Natural killer cell treated with Interleukin-12 subunit alpha and Interleukin-12 subunit beta and Interleukin-15 and Interleukin-18, amount 100 ng/mL, for 72 hours (primary cell): ENCODE data around the gene POU6F1. TPM values are rescaled to one million over a fixed set of nuclear protein-coding genes. Genes with fewer than 3 reads are reported as not detected.
"Not testable (repeated sequence)": the region's sequence is repeated elsewhere in the genome, so short reads cannot be mapped to it uniquely, and the experiment has no call there.

ENCODE experiments used
- ATAC-seq, 2 donors: fragments of 150-1000 bp; cut with Tn5 transposase in 1 of 2; sonication (Bioruptor Pico), chemical (Tn5 transposase) in 1 of 2; 2 replicates each; pipeline ENCODE4 v1.10.0; 2021
- DNase-seq: peaks from one replicate; pipeline ENCODE4 v3.0.0; 2022; ENCODE audit warnings: low spot score
- H3K27ac Mint-ChIP-seq, 2 donors: 1 replicate in 1 of 2; 2 replicates in 1 of 2; pipeline ENCODE4 v1.8.0; 2022; ENCODE audit warnings: mixed read lengths in 2 of 2, mild to moderate bottlenecking in 1 of 2, moderate library complexity in 1 of 2
- H3K27me3 Mint-ChIP-seq, 2 donors: 1 replicate in 1 of 2; 2 replicates in 1 of 2; pipeline ENCODE4 v1.8.0; 2022; ENCODE audit warnings: mixed read lengths in 2 of 2
- H3K36me3 Mint-ChIP-seq: one replicate; pipeline ENCODE4 v1.8.0; 2022; ENCODE audit warnings: mixed read lengths
- H3K4me1 Mint-ChIP-seq, 2 donors: 1 replicate in 1 of 2; 2 replicates in 1 of 2; pipeline ENCODE4 v1.8.0; 2022; ENCODE audit warnings: low read depth in 2 of 2, mixed read lengths in 2 of 2, mild to moderate bottlenecking in 1 of 2
- H3K4me3 Mint-ChIP-seq: one replicate; pipeline ENCODE4 v1.8.0; 2022; ENCODE audit warnings: mixed read lengths
- H3K9me3 Mint-ChIP-seq: 2 replicates; pipeline ENCODE4 v1.8.0; 2022; ENCODE audit warnings: mixed read lengths
- total RNA-seq, 2 donors: library from RNA; stranded (reverse); gene quantifications; one replicate each; pipeline ENCODE4 v1.2.3, GENCODE V29; 2022

Gene POU6F1, protein sequence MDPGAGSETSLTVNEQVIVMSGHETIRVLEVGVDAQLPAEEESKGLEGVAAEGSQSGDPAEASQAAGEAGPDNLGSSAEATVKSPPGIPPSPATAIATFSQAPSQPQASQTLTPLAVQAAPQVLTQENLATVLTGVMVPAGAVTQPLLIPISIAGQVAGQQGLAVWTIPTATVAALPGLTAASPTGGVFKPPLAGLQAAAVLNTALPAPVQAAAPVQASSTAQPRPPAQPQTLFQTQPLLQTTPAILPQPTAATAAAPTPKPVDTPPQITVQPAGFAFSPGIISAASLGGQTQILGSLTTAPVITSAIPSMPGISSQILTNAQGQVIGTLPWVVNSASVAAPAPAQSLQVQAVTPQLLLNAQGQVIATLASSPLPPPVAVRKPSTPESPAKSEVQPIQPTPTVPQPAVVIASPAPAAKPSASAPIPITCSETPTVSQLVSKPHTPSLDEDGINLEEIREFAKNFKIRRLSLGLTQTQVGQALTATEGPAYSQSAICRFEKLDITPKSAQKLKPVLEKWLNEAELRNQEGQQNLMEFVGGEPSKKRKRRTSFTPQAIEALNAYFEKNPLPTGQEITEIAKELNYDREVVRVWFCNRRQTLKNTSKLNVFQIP
- 1 to 10 TPM; 3.6 to 5.3 TPM for total RNA-seq

DNA sequence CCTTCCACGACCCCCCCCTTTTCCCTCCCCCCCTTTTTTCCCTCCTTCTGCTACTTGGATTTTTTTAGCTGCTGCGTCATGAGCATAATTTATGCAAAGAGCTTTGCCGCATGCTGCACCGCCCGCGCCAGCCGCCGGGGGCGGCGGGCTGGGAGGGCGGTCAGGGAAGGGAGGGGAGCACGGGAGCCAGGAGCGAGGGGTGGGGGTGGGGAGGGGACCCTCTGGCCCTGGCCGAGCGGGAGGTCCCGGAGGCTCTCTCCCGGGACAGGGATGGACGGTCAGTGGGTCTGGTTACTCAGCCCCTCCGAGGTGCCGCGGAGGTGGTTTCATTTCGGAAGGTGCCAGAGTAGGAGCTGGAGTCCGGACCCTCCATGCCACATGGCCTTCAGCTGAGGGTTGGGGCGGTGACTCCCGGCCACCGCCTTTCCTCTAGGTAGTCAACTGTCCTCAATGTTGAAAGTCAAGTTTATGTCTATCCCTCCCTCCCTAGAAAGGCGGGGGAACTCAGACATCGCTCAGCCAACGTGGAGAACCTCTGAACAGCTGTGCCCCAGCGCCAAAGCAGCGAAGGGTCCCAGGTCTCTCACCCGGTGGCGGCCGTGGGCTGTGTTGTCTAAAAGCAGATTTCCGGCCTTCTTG, at the start of gene POU6F1:
Gene POU6F1 (minus strand): TSS at position 95 of the 639 bp plus-strand sequence. CDS start 11,226 bp downstream, outside the sequence.
- ATAC-seq (peak; percentile 84 to 87), DNase-seq (peak; percentile 71)
- H3K36me3 Mint-ChIP-seq = no peaks in the 10 kb centered on the region
- peaks cover 10 to 13% of the 10 kb centered on the region in 2 donors for H3K4me1 Mint-ChIP-seq
- H3K27ac Mint-ChIP-seq = peak within 1 kb of the TSS; percentile 84 to 94
- H3K27me3 Mint-ChIP-seq = peaks cover 0 to 3% of the 10 kb centered on the region in 2 donors
- H3K4me3 Mint-ChIP-seq = peak within 1 kb of the TSS; percentile 88
- H3K9me3 Mint-ChIP-seq = no peaks in the 10 kb centered on the region

DNA sequence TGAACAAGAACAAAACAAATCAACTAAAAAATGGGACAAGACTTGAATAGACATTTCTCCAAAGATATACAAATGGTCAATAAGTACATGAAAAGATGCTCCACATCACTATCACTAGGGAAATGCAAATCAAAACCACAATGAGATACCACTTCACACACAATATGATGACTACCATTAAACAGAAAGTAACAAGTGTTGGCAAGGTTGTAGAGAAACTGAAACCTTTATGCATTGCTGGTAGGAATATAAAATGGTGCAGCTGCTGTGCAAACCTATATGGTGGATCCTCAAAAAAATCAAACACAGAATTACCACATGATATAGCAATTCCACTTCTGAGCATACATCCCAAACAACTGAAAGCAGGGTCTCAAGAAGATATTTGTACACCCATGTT, 47.2 kb upstream of the POU6F1 start:
- peaks cover 25 to 31% of the 10 kb centered on the region in 2 donors for H3K4me1 Mint-ChIP-seq
- H3K27me3 Mint-ChIP-seq = no peaks in the 10 kb centered on the region
- ATAC-seq (peak; percentile 87), DNase-seq (no peak)
- H3K36me3 Mint-ChIP-seq = peaks cover 5% of the 10 kb centered on the region
- peak overlapping the region; percentile 81 for H3K4me3 Mint-ChIP-seq
- H3K27ac Mint-ChIP-seq = peak overlapping the region; percentile 44 to 76
- no peaks in the 10 kb centered on the region for H3K9me3 Mint-ChIP-seq

DNA sequence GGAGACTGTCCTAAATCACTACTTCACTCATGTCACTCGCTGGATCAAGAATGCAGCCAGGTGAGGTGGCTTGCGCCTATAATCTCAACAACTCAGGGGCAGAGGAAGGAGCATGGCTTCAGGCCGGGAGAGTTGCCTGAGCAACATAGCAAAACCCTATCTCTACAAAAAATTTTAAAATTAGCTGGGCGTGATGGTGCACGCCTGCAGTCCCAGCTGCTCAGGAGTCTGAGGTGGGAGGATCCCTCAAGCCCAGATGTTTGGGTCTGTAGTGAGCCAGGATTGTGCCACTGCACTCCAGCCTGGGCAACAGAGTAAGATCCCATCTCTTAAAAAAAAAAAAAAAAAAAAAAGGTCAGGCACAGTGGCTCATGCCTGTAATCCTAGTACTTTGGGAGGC, 46.4 kb upstream of the POU6F1 start:
- peaks cover 5% of the 10 kb centered on the region for H3K36me3 Mint-ChIP-seq
- peak overlapping the region; percentile 81 for H3K4me3 Mint-ChIP-seq
- DNase-seq (no peak), ATAC-seq (no peak)
- H3K27me3 Mint-ChIP-seq = no peaks in the 10 kb centered on the region
- peaks cover 23 to 28% of the 10 kb centered on the region in 2 donors for H3K4me1 Mint-ChIP-seq
- no peaks in the 10 kb centered on the region for H3K9me3 Mint-ChIP-seq
- H3K27ac Mint-ChIP-seq = peak overlapping the region in 1 of 2 donors; percentile 28

DNA sequence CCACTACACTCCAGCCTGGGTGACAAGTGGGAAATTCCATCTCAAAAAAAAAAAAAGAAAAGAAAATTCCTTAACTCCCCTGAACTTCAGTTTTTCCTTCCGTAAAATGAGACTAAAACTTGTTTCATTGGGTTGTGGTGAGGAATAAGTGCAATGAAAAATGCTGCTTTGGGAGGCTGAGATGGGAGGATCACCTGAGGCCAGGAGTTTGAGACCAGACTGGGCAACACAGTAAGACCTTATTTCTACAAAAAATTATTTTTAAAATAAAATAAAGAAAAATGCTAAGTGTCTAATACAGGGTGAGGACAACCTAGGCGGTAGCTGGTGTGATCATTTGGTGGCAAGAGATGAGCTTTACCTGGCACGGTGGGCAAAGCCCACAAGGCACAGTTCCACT, 45.5 kb upstream of the POU6F1 start:
- H3K9me3 Mint-ChIP-seq = no peaks in the 10 kb centered on the region
- H3K36me3 Mint-ChIP-seq = peaks cover 5% of the 10 kb centered on the region
- H3K4me3 Mint-ChIP-seq = no peak overlapping the region
- DNase-seq = no peak
- H3K27me3 Mint-ChIP-seq = no peaks in the 10 kb centered on the region
- H3K27ac Mint-ChIP-seq = no peak overlapping the region
- peaks cover 17 to 22% of the 10 kb centered on the region in 2 donors for H3K4me1 Mint-ChIP-seq
- no peak for ATAC-seq

DNA sequence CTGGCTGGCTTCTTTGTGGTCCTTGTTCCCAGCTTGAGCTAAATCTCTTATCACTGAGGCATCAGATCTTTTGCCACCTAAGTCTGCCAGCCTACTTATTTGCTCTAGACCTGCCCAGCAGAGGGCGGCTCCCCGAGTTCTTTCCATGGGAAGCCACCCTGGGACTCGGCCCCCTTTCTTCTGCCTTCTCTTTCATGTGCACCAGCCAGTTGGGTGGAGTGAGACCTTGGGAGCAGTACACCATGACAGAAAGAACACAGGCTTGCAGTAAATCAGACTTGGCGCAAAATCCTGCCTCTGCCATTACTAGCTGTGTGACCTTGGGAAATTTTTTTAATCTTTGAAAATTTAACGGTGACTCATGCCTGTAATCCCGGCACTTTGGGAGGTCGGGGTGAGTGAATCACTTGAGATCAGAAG, 44.9 kb upstream of the POU6F1 start:
- H3K27ac Mint-ChIP-seq = peak overlapping the region in 1 of 2 donors; percentile 19
- peaks cover 5% of the 10 kb centered on the region for H3K36me3 Mint-ChIP-seq
- no peak overlapping the region for H3K4me3 Mint-ChIP-seq
- H3K9me3 Mint-ChIP-seq = no peaks in the 10 kb centered on the region
- H3K4me1 Mint-ChIP-seq = peaks cover 17 to 19% of the 10 kb centered on the region in 2 donors
- no peaks in the 10 kb centered on the region for H3K27me3 Mint-ChIP-seq
- ATAC-seq (no peak), DNase-seq (no peak)

DNA sequence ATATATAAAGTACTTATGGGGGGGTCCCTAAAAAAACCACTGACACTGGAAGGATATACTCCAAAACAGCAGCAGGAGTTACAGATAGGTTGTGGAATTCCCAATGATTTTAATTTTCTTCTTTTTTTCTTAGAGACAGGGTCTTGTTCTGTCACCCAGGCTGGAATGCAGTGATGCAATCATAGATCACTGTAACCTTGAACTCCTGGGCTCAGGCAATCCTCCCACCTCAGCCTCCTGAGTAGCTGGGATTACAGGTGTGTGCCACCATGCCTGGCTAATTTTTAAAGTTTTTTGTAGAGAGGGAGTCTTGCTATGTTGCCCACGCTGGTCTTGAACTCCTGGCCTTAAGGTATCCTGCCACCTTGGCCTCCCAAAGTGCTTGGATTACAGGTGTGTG, 41.7 kb upstream of the POU6F1 start:
- not testable (repeated sequence) for ATAC-seq, H3K4me1 Mint-ChIP-seq, H3K4me3 Mint-ChIP-seq, DNase-seq, H3K27ac Mint-ChIP-seq, H3K27me3 Mint-ChIP-seq, H3K9me3 Mint-ChIP-seq, H3K36me3 Mint-ChIP-seq

DNA sequence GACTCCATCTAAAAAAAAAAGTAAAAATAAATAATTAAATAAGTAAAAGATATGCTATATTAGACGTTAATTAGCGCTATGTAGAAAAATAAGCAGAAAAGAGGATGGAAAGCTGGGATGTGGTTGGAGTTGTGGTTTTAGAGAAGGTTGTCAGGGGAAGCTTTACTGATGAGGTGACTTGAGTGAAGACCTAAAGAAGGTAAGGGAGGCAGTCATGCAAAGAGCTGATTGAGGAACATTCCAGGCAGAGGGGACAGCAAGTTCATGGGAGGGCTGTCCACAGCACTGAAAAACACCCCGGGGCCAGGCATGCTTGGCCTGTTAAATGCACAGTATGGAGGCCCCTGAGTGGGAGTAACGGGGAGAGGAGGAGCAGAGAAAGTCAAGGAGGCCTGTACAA, 36.7 kb upstream of the POU6F1 start:
- Mint-ChIP-seq H3K4me3 (no peak overlapping the region), H3K36me3 (no peaks in the 10 kb centered on the region), H3K4me1 (peaks cover 4 to 7% of the 10 kb centered on the region in 2 donors), H3K27ac (no peak overlapping the region), H3K9me3 (no peaks in the 10 kb centered on the region), H3K27me3 (no peaks in the 10 kb centered on the region)
- DNase-seq (no peak), ATAC-seq (no peak)

DNA sequence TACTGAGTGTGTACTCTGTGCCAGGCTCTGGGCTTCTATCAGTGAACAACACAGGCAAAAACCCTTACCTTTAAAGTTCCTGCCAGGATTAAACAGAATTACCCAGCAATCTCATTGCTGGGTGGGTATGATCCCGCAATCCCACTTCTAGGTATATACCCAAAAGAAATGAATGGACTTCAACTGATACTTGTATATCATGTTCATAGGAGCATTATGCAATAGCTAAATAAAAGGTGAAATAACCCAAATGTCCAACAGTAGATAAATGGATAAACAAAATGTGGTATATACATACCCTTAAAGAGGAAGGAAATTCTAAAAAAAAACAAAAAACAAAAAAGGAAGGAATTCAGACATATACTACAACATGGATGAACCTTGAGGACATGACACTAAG, 35.4 kb upstream of the POU6F1 start:
- H3K27me3 Mint-ChIP-seq = no peaks in the 10 kb centered on the region
- H3K36me3 Mint-ChIP-seq = no peaks in the 10 kb centered on the region
- ATAC-seq (no peak), DNase-seq (no peak)
- H3K27ac Mint-ChIP-seq = no peak overlapping the region
- H3K4me1 Mint-ChIP-seq = peaks cover 7 to 10% of the 10 kb centered on the region in 2 donors
- H3K9me3 Mint-ChIP-seq = no peaks in the 10 kb centered on the region
- H3K4me3 Mint-ChIP-seq = no peak overlapping the region

DNA sequence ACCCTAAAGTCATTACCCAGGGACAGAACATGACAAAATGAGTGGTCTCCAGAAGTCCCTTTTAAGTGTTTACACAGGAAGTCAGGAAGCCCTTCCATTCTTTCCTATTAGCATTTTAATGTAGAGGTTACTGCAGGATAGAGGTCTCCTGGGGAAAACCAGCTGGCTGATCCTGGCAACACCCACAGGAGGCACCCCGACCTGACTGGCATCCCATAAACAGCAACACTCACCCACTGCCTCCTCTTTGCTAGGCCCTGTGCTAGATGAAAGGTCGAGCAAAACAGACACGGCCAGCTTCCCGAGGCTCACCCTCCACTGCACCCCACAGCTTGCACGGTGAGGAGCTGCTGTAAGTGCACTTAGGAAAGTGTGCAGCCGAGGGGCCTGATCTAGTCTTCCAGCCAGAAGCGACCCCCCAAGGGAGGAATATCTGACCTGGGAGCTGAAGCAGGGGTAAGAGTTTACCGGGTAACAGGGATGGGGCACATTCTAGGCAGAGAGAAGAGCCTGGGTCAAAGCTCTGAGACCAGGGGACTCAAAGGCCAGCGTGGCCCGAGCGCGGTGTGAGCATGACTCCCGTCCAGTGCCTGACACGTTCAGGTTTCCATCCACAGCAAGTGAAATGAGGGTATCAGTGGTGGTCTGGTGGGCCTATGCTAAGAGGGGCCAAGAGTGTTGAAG, 29.8 kb upstream of the POU6F1 start:
- no peaks in the 10 kb centered on the region for H3K27me3 Mint-ChIP-seq
- H3K4me3 Mint-ChIP-seq = no peak overlapping the region
- ATAC-seq (peak in 1 of 2 donors; percentile 22), DNase-seq (no peak)
- no peaks in the 10 kb centered on the region for H3K9me3 Mint-ChIP-seq
- peaks cover 36 to 39% of the 10 kb centered on the region in 2 donors for H3K4me1 Mint-ChIP-seq
- peaks cover 6% of the 10 kb centered on the region for H3K36me3 Mint-ChIP-seq
- peak overlapping the region; percentile 87 to 93 for H3K27ac Mint-ChIP-seq

DNA sequence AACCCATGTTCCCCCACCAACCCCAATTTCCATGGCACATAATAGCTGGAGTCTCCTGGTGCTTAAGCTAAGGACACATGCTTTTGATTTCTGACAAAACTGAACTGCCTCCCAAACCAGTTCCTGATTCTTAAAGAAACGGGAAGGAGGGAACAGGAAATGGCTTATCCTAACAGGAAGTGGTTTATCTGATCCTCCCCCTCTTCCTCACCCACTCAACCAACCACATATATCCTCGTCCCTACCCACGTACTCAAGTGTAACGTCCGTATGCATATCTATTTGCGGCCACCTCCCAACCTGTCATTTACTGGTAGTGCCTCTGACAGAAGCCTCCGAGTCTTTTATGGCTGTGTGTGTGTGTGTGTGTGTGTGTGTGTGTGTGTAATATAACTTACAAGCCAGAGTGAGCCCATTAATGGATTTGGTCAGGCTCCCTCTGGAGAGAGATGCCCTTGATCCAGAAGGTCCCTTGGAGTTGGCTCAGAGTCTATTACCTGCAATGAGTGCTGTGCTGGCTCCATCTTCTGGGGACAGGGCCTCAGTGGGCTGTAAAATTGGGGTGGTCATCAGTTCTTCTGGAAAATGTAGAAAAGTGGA, 28.5 kb upstream of the POU6F1 start:
- H3K4me3 Mint-ChIP-seq = peak overlapping the region; percentile 69
- H3K4me1 Mint-ChIP-seq = peaks cover 42 to 44% of the 10 kb centered on the region in 2 donors
- peaks cover 14% of the 10 kb centered on the region for H3K36me3 Mint-ChIP-seq
- no peaks in the 10 kb centered on the region for H3K27me3 Mint-ChIP-seq
- no peak for DNase-seq
- ATAC-seq = peak; percentile 80 to 81
- no peaks in the 10 kb centered on the region for H3K9me3 Mint-ChIP-seq
- peak overlapping the region; percentile 87 to 93 for H3K27ac Mint-ChIP-seq

DNA sequence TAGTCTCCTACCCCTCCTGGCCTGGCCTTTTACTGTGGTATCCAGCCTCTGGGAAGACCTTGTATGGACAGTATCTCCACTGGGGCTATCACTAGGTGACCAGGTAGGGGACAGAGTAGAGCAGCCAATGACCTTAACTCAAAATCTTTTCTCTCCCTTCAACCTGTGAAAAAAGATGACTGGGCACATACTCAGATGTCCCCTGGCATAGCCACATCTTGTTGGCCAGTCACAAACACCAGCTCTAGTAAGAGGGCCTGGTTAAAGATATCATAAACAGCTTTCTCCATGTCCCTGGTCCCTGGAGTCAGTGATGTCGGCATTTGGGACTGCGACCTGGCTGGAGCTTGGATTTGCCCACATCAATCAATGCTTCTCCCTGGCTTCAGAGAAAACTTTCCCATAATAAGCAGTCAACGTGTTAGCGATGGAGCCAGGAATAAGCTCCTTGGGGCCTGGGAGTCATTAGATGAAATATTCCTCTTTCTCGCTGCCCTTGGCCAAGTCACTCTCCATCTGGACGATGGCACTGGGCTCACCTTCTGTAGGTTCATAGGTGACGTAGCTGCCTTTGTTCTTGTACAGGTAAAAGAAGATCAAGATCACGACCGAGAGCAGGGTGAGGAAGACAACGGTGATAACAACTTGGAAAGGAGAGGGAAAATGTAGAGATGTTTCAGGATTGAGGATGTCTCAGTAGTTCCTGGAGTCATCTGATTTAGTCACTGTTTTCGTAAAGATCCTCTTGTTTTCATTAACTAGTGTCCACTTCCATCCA, 27.8 kb upstream of the POU6F1 start:
- peaks cover 18% of the 10 kb centered on the region for H3K36me3 Mint-ChIP-seq
- DNase-seq (no peak), ATAC-seq (peak; percentile 41 to 42)
- peaks cover 48 to 49% of the 10 kb centered on the region in 2 donors for H3K4me1 Mint-ChIP-seq
- H3K9me3 Mint-ChIP-seq = no peaks in the 10 kb centered on the region
- peak overlapping the region; percentile 69 for H3K4me3 Mint-ChIP-seq
- peak overlapping the region; percentile 87 to 93 for H3K27ac Mint-ChIP-seq
- H3K27me3 Mint-ChIP-seq = no peaks in the 10 kb centered on the region

DNA sequence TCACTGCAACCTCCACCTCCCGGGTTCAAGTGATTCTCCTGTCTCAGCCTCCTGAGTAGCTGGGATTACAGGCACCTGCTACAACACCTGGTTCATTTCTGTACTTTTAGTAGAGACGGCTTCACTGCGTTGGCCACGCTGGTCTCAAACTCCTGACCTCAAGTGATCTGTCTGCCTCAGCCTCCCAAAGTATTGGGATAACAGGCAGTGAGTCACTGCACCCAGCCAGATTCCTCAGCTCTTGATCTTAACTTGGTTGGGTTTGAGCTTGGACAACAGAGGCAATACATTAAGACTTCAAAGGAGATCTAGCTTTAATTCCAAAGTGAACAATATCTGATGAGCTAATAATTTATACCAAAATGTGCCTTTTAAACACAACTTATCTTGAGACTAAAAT, 26.4 kb upstream of the POU6F1 start:
- no peak for ATAC-seq

More for the DNA sequence above, 26.4 kb upstream of the POU6F1 start:
- H3K27ac Mint-ChIP-seq = peak overlapping the region; percentile 50 to 62
- DNase-seq = no peak
- H3K4me1 Mint-ChIP-seq = peaks cover 58 to 59% of the 10 kb centered on the region in 2 donors
- no peaks in the 10 kb centered on the region for H3K27me3 Mint-ChIP-seq
- no peaks in the 10 kb centered on the region for H3K9me3 Mint-ChIP-seq
- H3K4me3 Mint-ChIP-seq = no peak overlapping the region
- peaks cover 24% of the 10 kb centered on the region for H3K36me3 Mint-ChIP-seq
